GM19328 (cell line): ENCODE results near the gene SAMMSON.

ENCODE experiments used
- ATAC-seq: cut with Tn5 transposase; IDR thresholded peaks from one replicate; pipeline ENCODE4 v1.9.1; 2021; ENCODE audit warnings: mild to moderate bottlenecking, moderate library complexity; ENCODE audit not compliant: unreplicated experiment

The SAMMSON gene

DNA sequence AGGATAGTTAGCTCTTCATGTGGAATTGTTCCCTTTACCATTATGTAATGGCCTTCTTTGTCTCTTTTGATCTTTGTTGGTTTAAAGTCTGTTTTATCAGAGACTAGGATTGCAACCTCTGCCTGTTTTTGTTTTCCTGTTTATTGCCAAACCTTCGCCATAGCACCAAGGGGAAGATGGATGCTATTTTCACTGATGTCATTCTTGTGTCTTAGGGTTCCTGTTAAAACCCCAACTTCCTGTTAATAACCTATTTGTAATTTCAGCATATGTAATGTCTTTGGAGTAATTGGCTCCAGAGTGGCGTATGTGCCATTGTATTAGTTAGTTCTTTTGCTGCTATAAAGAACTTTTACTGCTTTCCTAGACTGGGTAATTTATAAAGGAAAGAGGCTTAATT lies 10.8 kb downstream of the SAMMSON start:
- no peak for ATAC-seq

GRCh38 chr3:70011582-70011981 lies 12.0 kb downstream of the SAMMSON start:
- no peak for ATAC-seq

DNA sequence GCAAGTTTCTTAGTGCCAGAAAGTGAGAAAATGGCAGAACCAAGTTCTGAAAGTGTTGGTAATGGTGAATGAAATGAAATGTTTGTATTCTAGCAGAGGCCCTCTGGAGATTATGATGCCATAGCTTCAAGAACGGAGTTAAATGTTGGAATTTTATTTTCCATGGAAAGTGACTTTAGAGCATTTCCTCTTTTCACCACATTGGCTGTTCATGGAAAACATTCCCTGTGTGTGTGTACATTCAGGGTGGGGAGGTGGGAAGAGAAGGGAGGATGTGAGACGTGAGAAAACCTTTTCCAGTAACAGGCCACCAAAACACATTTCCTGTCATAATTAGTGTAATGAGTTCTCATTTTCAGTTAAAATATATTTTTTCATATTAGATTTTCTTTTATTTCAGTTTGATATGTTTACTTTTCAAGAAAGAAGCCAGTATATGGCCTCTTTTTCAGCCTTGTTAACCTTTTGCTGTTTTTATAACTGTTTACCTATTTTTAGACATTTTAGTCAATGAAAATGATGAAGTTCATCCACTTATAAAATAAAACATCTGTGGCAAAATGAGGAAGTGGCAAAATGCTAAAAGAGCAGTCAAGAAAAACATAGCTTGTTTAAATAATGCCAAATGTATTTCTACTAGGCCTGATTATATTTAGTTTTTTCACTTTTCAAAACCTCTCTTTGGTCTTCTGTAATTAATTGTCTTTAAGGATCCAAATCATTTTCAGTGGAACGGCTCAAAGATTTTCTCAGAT lies 21.6 kb downstream of the SAMMSON start:
- no peak for ATAC-seq

GRCh38 chr3:70028361-70028760 lies 28.8 kb downstream of the SAMMSON start:
- ATAC-seq = no peak

- no peak for ATAC-seq
Measured at GRCh38 chr3:70038693-70039092, 39.2 kb downstream of the SAMMSON start.

GRCh38 chr3:70040386-70040785 lies 40.9 kb downstream of the SAMMSON start:
- ATAC-seq = no peak

GRCh38 chr3:70042641-70043040 lies 43.1 kb downstream of the SAMMSON start:
- ATAC-seq = no peak

DNA sequence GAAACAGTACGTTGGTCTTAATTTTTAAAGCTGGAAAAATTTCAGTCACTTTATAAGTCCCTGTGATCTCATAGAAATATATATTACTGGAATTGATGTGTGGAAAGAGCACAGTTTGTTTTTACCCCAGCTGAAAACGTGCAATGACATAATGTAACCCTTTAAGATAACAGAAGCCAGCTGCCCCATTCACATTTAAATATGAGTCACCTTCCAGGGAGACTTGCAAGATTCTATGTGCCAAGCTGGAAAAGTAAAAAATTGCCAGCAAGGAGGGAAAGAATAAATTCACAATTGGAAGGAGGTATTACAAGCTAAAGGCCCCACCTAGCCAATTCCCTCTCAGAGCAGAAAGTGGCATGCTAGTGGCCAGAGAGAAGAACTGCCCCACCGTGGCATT lies 50.2 kb downstream of the SAMMSON start:
- ATAC-seq = no peak

DNA sequence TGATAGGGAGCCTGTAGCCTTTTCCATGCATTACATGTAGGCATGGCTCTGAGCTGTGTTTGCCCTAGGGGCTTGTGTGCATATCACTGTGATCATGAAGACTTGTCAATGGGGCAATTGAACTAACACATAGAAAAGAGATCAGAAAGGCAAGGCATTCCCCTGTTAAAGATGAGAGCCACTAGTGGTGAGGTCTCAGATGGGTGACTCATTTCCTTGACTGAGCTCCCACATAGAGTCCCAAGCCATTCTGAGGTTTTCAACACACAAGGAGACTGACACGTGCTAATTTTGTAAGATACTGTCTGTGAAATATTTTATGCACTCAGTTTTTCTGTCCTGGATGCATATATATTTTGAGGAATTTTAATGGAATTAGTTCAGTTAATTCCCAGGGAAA lies 53.8 kb downstream of the SAMMSON start:
- ATAC-seq = no peak

GRCh38 chr3:70056081-70056480 lies 56.5 kb downstream of the SAMMSON start:
- ATAC-seq = no peak

GRCh38 chr3:70057426-70057825 lies 57.9 kb downstream of the SAMMSON start:
- ATAC-seq = no peak

DNA sequence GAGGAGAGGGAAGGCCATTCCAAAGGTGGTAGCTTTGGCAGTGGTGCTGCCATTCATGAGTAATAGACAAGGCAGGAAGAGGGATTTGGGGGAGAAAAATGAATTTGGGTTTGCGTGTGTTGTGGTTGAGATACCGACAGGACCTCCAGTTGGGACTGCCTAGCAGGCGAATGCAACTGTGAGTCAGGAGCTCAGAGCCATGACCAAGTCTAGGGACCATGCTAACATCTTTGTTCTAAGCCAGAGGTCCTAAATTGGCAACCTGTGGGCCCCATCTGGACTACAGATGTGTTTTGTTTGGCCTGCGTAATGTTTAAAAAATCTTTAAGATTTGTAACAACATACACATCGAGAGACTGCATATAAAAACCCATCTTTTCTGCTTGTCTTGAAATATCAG lies 61.6 kb downstream of the SAMMSON start:
- ATAC-seq = no peak

DNA sequence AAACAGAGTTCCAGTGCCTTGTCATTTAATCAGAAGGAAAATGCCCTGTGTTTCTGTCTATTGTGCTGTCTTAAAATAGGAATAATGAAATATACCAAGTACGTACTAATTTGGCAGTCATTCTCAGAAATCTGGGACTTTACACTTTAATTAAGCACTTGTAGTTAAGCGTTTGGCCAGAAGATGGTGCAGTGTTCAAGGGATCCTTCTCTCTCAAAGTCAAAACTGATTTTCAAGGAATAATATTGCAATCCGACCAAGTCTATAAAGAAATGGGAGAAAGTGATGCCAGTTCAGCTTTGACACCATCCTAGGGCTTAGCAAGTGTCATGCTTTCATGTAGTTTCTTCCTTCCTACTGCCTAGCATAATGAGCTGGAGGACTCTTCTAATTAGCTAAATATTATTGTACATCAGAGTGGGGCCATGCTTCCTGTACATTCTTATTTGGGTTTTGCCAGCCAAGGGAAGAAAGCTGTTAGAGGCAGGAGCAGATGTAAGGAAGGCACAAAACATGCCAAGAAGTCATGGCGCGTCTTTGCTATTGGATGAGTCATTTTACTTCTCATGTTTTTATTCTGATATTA lies 64.8 kb downstream of the SAMMSON start:
- ATAC-seq = no peak

- no peak for ATAC-seq
Measured at GRCh38 chr3:70065696-70066253, 66.2 kb downstream of the SAMMSON start.

DNA sequence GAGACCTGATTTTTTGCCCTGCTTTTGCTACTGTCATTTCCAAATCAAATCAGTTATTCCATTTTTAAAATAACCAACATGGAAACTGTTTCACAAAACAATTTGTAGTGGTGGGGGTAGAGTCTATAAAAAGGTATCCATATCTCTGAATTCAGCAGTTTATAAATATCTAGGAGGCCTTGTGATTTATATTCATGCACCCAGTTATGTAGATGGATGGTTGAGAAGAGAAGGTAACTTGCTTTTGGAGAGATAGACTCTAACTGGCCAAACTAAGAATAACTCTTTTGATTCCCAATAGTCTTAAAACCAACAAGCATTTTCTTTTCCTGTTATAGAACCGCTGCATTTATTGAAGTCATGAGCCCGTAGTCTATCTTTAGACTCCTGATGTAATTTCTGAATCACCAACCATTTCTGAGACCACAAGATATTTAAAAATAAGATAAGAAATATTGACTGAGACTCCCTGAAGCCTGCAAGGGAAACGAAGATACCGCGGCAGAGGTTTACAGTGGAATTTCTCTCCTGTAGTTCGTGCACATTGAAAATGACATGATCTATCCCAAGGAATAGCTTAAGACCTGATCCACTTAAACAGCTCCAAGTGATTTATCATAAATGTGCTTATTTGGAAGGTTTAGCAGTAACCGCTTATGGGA lies 68.5 kb downstream of the SAMMSON start:
- ATAC-seq = no peak

DNA sequence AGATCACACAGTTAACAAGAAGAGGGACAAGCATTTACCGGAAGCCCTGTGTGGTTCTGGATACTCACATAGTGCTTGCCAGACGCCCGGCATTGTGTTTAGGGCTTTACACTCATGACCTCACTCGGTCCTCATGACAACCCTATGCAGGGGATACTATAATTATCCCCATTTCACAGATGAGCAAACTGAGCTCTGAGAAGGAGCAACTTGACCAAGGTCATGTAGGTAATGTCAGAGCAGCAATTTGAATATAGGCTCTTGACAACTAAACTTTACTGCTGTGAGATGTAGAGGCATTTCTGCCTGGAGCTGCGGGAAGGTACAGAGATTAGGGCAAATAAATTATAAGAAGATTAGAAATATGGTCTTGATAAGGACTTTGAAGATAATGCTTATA lies 70.0 kb downstream of the SAMMSON start:
- ATAC-seq = no peak

DNA sequence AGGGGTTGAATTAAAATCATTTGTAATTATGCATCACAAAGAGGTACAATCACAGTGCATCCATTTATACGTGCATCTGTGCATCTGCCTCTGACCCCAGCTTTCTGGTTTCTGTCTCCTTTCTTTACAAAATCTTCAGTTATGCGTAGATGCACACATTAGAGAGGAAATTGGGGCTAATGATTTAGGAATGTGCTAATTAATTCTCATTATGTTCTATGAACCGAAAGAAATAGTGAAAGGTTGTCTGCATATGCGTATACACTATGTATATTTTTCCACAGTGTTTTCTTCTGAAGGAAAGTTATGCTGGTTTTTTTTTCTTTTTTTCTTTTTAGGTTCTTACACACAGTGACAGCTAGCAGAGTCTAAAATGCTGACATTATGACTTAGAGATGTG lies 71.6 kb downstream of the SAMMSON start:
- ATAC-seq = no peak

GRCh38 chr3:70072180-70072579 lies 72.6 kb downstream of the SAMMSON start:
- no peak for ATAC-seq

DNA sequence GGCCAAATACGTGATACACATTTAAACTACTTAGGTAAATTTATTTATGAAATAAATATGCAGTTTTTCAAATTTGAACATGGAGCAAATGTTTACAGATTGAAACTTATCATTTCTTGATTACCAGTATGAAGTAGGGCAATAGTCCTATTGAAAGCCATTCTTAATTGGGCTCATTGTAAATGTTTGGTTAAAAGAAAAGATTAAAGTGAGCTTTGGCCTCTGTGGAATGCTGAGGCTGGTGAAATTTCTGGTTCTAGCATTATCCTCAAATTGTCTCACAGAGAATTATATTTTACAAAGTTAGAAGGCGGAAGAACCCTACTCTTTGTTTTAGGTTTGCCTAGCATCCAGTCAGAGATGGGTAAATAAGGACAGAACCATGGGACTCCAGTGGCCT lies 73.2 kb downstream of the SAMMSON start:
- ATAC-seq = no peak

DNA sequence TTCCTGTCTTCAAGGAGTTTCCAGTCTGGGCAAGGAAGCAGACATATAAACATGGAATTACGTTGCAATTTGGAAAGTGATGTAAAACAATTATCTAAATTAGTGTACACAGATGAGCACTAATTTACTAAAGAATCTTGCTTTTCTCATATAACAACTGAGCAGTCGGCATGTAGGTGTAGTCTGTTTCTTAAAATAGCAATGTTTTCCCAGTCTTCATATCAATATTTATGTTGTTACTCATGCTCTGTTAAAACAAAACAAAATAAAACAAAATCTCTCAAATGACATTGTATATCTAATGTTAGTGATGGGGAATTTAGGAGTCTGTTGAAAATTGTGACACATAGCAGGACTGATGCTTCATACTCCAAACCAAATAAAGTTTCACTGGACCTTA lies 75.6 kb downstream of the SAMMSON start:
- ATAC-seq = no peak

GRCh38 chr3:70076396-70076795 lies 76.9 kb downstream of the SAMMSON start:
- no peak for ATAC-seq

DNA sequence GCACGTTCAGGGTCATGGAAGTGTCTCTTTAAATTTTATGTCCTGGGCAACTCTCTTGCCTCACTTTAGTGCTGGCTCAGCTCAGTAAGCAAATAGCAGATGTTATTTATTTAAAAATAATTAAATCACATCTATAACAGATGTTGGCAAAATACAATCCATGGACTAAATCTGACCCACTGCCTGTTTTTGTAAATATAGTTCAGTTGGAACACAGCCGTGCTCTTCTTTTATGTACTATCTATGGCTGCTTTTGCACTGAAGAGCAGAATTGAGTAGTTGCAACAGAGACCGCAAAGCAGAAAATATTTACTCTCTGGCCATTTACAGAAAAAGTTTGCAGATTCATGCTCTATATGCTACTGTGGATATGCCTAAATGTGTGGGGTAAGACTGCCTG lies 79.2 kb downstream of the SAMMSON start:
- ATAC-seq = no peak
